ENCODE measurements around the gene MATCAP1. TPM values are rescaled to one million over a fixed set of nuclear protein-coding genes. Genes with fewer than 3 reads are reported as not detected.
A peak's percentile ranks its signal among the peaks of the same experiment; 100 is the strongest.

MATCAP1 gene
- total and polyA plus RNA-seq, 2 of the 4 experiments (the other 2 are of a cell fraction) = 8.2 to 43.9 TPM

- H3K9me3 ChIP-seq (ENCODE audit: control insufficient read depth, insufficient read depth, low read length) = no peaks in the 10 kb centered on the region
- no peak overlapping the region for H3K23ac ChIP-seq (ENCODE audit: low read depth, low read length)
- no peak overlapping the region for H3K14ac ChIP-seq (replicated peaks; ENCODE audit: low read depth, low read length)
- ChIA-PET POLR2A (ENCODE audit: unreplicated experiment) (no interaction called here), CTCF (no interaction called here)
- H3K4me1 ChIP-seq (ENCODE audit: control insufficient read depth, insufficient read depth, low read length) = peaks cover 29% of the 10 kb centered on the region
- in situ Hi-C loops (cut with MboI; ENCODE audit: low sequenced_read_pairs) (no loop called here), dilution Hi-C loops (cut with HindIII; ENCODE audit: low sequenced_read_pairs, unreplicated experiment) (no loop called here), intact Hi-C loops (cut with micrococcal nuclease) (no loop called here)
- peaks cover 3% of the 10 kb centered on the region; the same call in 1 of the 2 replicates for H3K36me3 ChIP-seq (ENCODE audit: control insufficient read depth, insufficient read depth, low read length)
- no peak overlapping the region for H3K56ac ChIP-seq (ENCODE audit: extremely low read depth, insufficient read depth, low read length)
- no peaks in the 10 kb centered on the region for H4K20me1 ChIP-seq (ENCODE audit: insufficient read depth, low read length)
- BruUV-seq (replicated peaks) = no TSS peak
- no peak overlapping the region for H2BK120ac ChIP-seq (ENCODE audit: low read depth, low read length)
- H4K8ac ChIP-seq (ENCODE audit: low read depth in 2 of 2, low read length in 2 of 2) = no peak overlapping the region
- 31% methylated on average over 29 of the region's 85 CpGs; no CpG with 5 or more reads in 1 of the 2 experiments for WGBS, 2 experiments (ENCODE audit: extremely low coverage in 2 of 2, insufficient read length in 1 of 2)
- H3K27ac ChIP-seq (ENCODE audit: insufficient read depth, low read length) = no peak overlapping the region
- no peak for DNase-seq
- H3K18ac ChIP-seq (ENCODE audit: low read depth, low read length) = no peak overlapping the region
- no peak overlapping the region for H2AK5ac ChIP-seq (ENCODE audit: low read depth, low read length)
- no peak overlapping the region for H3K4me2 ChIP-seq (ENCODE audit: low read depth, low read length)
- no peak overlapping the region for H3K4ac ChIP-seq (ENCODE audit: low read depth, low read length)
- peaks cover 7% of the 10 kb centered on the region; the same call in 1 of the 2 replicates for H3K9me1 ChIP-seq (ENCODE audit: insufficient read depth, low read length)
- H3K79me1 ChIP-seq (ENCODE audit: low read depth in 1 of 2, low read length in 2 of 2) = peaks cover 0 to 12% of the 10 kb centered on the region in 2 experiments; a peak in 2 of 4 replicates
- no peak overlapping the region for H3K9ac ChIP-seq (ENCODE audit: low read depth, low read length)
- ATAC-seq (ENCODE audit: low read depth) = no peak
- peaks cover 24% of the 10 kb centered on the region; the same call in 1 of the 2 replicates for H3K27me3 ChIP-seq (ENCODE audit: control insufficient read depth, insufficient read depth, low read length)
- peak overlapping the region; percentile 33 for H2AFZ ChIP-seq (replicated peaks; ENCODE audit: low read length, poor library complexity)
- no peak overlapping the region for H2AK9ac ChIP-seq (replicated peaks; ENCODE audit: low read depth, low read length, poor library complexity)
- H2BK5ac ChIP-seq (ENCODE audit: low read depth, low read length, poor library complexity, severe bottlenecking) = no peak overlapping the region
- no peak overlapping the region for H2BK15ac ChIP-seq (ENCODE audit: low read depth, low read length)
- no peak overlapping the region for H4K5ac ChIP-seq (ENCODE audit: low read depth, low read length)
- no peak overlapping the region for H3K4me3 ChIP-seq (ENCODE audit: insufficient read depth, low read depth, low read length)
- no peak overlapping the region for H4K91ac ChIP-seq (ENCODE audit: insufficient read depth, low read depth, low read length)
- H2BK20ac ChIP-seq (ENCODE audit: low read depth, low read length) = no peak overlapping the region
- TF ChIP-seq SMC3 (IDR thresholded peaks at IDR 0.05; ENCODE audit: low read depth, low read length) (no peak), FOS (IDR thresholded peaks at IDR 0.05; ENCODE audit: low read depth, low read length) (no peak), CEBPB (IDR thresholded peaks at IDR 0.05; ENCODE audit: low read depth, low read length) (no peak), MAZ (IDR thresholded peaks at IDR 0.05; ENCODE audit: borderline replicate concordance, low read depth, low read length) (no peak), MAFK (IDR thresholded peaks at IDR 0.05; ENCODE audit: low read depth, low read length) (no peak), POLR2A (IDR thresholded peaks at IDR 0.05; ENCODE audit: low read depth, low read length) (no peak), NFE2L2 (IDR thresholded peaks at IDR 0.05; ENCODE audit: low read depth, low read length) (no peak), RCOR1 (IDR thresholded peaks at IDR 0.05; ENCODE audit: insufficient replicate concordance, low read length) (no peak), MXI1 (IDR thresholded peaks at IDR 0.05; ENCODE audit: borderline replicate concordance, low read depth, low read length) (no peak), CHD1 (IDR thresholded peaks at IDR 0.05; ENCODE audit: low read depth, low read length) (no peak), RAD21 (IDR thresholded peaks at IDR 0.05; ENCODE audit: low read length) (no peak), RFX5 (IDR thresholded peaks at IDR 0.05; ENCODE audit: low read depth, low read length) (no peak)
- TF ChIP-seq, protein P1, sequence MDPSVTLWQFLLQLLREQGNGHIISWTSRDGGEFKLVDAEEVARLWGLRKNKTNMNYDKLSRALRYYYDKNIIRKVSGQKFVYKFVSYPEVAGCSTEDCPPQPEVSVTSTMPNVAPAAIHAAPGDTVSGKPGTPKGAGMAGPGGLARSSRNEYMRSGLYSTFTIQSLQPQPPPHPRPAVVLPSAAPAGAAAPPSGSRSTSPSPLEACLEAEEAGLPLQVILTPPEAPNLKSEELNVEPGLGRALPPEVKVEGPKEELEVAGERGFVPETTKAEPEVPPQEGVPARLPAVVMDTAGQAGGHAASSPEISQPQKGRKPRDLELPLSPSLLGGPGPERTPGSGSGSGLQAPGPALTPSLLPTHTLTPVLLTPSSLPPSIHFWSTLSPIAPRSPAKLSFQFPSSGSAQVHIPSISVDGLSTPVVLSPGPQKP (IDR thresholded peaks at IDR 0.05; ENCODE audit: borderline replicate concordance, low read depth, low read length) = no peak
- TF ChIP-seq, protein P2, sequence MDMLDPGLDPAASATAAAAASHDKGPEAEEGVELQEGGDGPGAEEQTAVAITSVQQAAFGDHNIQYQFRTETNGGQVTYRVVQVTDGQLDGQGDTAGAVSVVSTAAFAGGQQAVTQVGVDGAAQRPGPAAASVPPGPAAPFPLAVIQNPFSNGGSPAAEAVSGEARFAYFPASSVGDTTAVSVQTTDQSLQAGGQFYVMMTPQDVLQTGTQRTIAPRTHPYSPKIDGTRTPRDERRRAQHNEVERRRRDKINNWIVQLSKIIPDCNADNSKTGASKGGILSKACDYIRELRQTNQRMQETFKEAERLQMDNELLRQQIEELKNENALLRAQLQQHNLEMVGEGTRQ (IDR thresholded peaks at IDR 0.05; ENCODE audit: low read depth, low read length) = no peak
Observed at GRCh38 chr16:67165121-67166078, 18.4 kb downstream of the MATCAP1 start.

All from IMR-90 (cell line).